ENCODE measurements around the gene TRMT10C. TPM values are rescaled to one million over a fixed set of nuclear protein-coding genes. Genes with fewer than 3 reads are reported as not detected.

The TRMT10C gene
- total and polyA plus RNA-seq, 10 donors, result 14.1 to 25.8 (median 19.1) TPM

Small RNAs within 50 kb of the gene (small RNA-seq; reads per million reads assigned to genes)
- gene RNU6-1256P, result 0 reads per million in 4 donors

Other genes with a start within 250 kb of the TRMT10C start
- 1 to 10 TPM in 2 of 7 donors, under 1 TPM in 5; 0.23 to 1.2 (median 0.66) TPM for gene IMPG2, start 241.3 kb upstream of the TRMT10C start, total RNA-seq
- gene IMPG2, start 241.3 kb upstream of the TRMT10C start, polyA plus RNA-seq, result under 1 TPM; 0.06 to 0.10 (median 0.07) TPM
- 10 to 100 TPM; 23.4 to 46.9 (median 36.7) TPM for gene SENP7, start 48.7 kb upstream of the TRMT10C start, total RNA-seq
- gene SENP7, start 48.7 kb upstream of the TRMT10C start, polyA plus RNA-seq, result 10 to 100 TPM; 11.2 to 13.6 (median 11.3) TPM
- gene PCNP, start 12.3 kb downstream of the TRMT10C start, total RNA-seq, result 100 to 1,000 TPM; 104 to 122 (median 112) TPM
- gene PCNP, start 12.3 kb downstream of the TRMT10C start, polyA plus RNA-seq, result 100 to 1,000 TPM in 1 of 3 donors, 10 to 100 TPM in 2; 71.1 to 104 (median 92.6) TPM
- gene ZBTB11, start 115.3 kb downstream of the TRMT10C start, total RNA-seq, result 10 to 100 TPM; 23.2 to 43.7 (median 26.3) TPM
- 1 to 10 TPM; 7.5 to 10.0 (median 9.0) TPM for gene ZBTB11, start 115.3 kb downstream of the TRMT10C start, polyA plus RNA-seq
- 100 to 1,000 TPM; 652 to 978 (median 810) TPM for gene RPL24, start 124.8 kb downstream of the TRMT10C start, total RNA-seq
- 1,000 to 10,000 TPM; 2,892 to 4,324 (median 3,948) TPM for gene RPL24, start 124.8 kb downstream of the TRMT10C start, polyA plus RNA-seq
- gene CEP97, start 162.7 kb downstream of the TRMT10C start, total RNA-seq, result 10 to 100 TPM in 3 of 7 donors, 1 to 10 TPM in 4; 8.7 to 18.2 (median 10.0) TPM
- gene CEP97, start 162.7 kb downstream of the TRMT10C start, polyA plus RNA-seq, result 1 to 10 TPM in 2 of 3 donors, under 1 TPM in 1; 1.00 to 2.2 (median 1.6) TPM
- gene NXPE3, start 217.3 kb downstream of the TRMT10C start, total RNA-seq, result 10 to 100 TPM; 21.7 to 39.1 (median 27.1) TPM
- 10 to 100 TPM in 2 of 3 donors, 1 to 10 TPM in 1; 6.9 to 12.0 (median 11.2) TPM for gene NXPE3, start 217.3 kb downstream of the TRMT10C start, polyA plus RNA-seq